ENCODE data around the gene AKT1.

AKT1 gene

GRCh38 chr14:104788873-104789663, 6.5 kb downstream of the AKT1 start:
- Histone ChIP-seq H3K36me3 (replicated peaks; ENCODE audit: low read depth, low read length) (peaks cover 10% of the 10 kb centered on the region), H3K9me3 (ENCODE audit: insufficient read depth, low read length) (no peaks in the 10 kb centered on the region), H3K4me3 (ENCODE audit: low read length) (no peak overlapping the region), H3K9ac (ENCODE audit: low read length) (no peak overlapping the region), H3K4me2 (ENCODE audit: low read length) (no peak overlapping the region), H3K4me1 (ENCODE audit: low read length) (peaks cover 6% of the 10 kb centered on the region), H3K27ac (ENCODE audit: low read length) (no peak overlapping the region), H3K79me2 (ENCODE audit: low read length) (peaks cover 72% of the 10 kb centered on the region), H3K27me3 (ENCODE audit: low read depth, low read length) (no peaks in the 10 kb centered on the region), H4K20me1 (ENCODE audit: insufficient read depth, low read length) (peaks cover 68% of the 10 kb centered on the region), H2AFZ (ENCODE audit: low read depth, low read length) (no peak overlapping the region)
- TF ChIP-seq CTCF (IDR thresholded peaks at IDR 0.05; ENCODE audit: low read depth, low read length) (no peak), EZH2phosphoT487 (IDR thresholded peaks at IDR 0.05; ENCODE audit: low read depth) (no peak)

GRCh38 chr14:104788161-104788818, 7.3 kb downstream of the AKT1 start:
- Histone ChIP-seq H3K27me3 (ENCODE audit: low read depth, low read length) (no peaks in the 10 kb centered on the region), H3K9ac (ENCODE audit: low read length) (no peak overlapping the region), H3K4me3 (ENCODE audit: low read length) (no peak overlapping the region), H3K27ac (ENCODE audit: low read length) (no peak overlapping the region), H3K9me3 (ENCODE audit: insufficient read depth, low read length) (no peaks in the 10 kb centered on the region), H4K20me1 (ENCODE audit: insufficient read depth, low read length) (peaks cover 60% of the 10 kb centered on the region), H3K36me3 (replicated peaks; ENCODE audit: low read depth, low read length) (peaks cover 7% of the 10 kb centered on the region), H3K4me2 (ENCODE audit: low read length) (no peak overlapping the region), H3K79me2 (ENCODE audit: low read length) (peaks cover 64% of the 10 kb centered on the region), H3K4me1 (ENCODE audit: low read length) (no peaks in the 10 kb centered on the region), H2AFZ (ENCODE audit: low read depth, low read length) (no peak overlapping the region)
- TF ChIP-seq CTCF (IDR thresholded peaks at IDR 0.05; ENCODE audit: low read depth, low read length) (no peak), EZH2phosphoT487 (IDR thresholded peaks at IDR 0.05; ENCODE audit: low read depth) (no peak)

DNA sequence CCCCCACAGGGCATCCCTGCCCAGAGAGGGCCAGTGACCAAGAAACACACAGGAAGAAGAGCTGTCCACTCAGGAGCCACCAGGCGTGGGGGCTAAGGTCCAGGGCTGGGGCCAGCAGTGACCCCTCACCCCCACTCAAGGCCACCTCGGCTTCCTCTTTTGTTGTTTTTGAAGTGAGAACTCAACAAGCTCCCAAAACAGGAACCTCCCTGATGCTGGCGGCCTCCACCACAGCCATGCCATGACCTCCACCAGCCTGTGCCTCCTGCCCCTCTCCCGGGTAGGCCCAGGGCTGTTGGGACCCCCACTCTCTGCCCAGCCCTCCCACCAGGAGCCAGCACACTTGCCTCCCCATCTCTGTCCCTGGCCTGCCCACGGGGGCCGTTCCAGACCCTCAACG, 7.8 kb downstream of the AKT1 start:
- peaks cover 58% of the 10 kb centered on the region for H3K79me2 ChIP-seq (ENCODE audit: low read length)
- no peaks in the 10 kb centered on the region for H3K27me3 ChIP-seq (ENCODE audit: low read depth, low read length)
- H3K27ac ChIP-seq (ENCODE audit: low read length) = no peak overlapping the region
- H3K9ac ChIP-seq (ENCODE audit: low read length) = no peak overlapping the region
- peaks cover 7% of the 10 kb centered on the region for H3K36me3 ChIP-seq (replicated peaks; ENCODE audit: low read depth, low read length)
- no peak overlapping the region for H3K4me3 ChIP-seq (ENCODE audit: low read length)
- H3K9me3 ChIP-seq (ENCODE audit: insufficient read depth, low read length) = no peaks in the 10 kb centered on the region
- H3K4me1 ChIP-seq (ENCODE audit: low read length) = no peaks in the 10 kb centered on the region
- no peak overlapping the region for H3K4me2 ChIP-seq (ENCODE audit: low read length)
- H2AFZ ChIP-seq (ENCODE audit: low read depth, low read length) = no peak overlapping the region
- TF ChIP-seq CTCF (IDR thresholded peaks at IDR 0.05; ENCODE audit: low read depth, low read length) = no peak
- no peak for TF ChIP-seq EZH2phosphoT487 (IDR thresholded peaks at IDR 0.05; ENCODE audit: low read depth)
- peaks cover 56% of the 10 kb centered on the region for H4K20me1 ChIP-seq (ENCODE audit: insufficient read depth, low read length)

All from OCI-LY3 (cell line).